GM19025 (cell line): ENCODE data around the gene NAAA.
A peak's percentile ranks its signal among the peaks of the same experiment; 100 is the strongest.
"Not testable (repeated sequence)": the region's sequence is repeated elsewhere in the genome, so short reads cannot be mapped to it uniquely, and the experiment has no call there.

Experiments used
- ATAC-seq: cut with Tn5 transposase; IDR thresholded peaks from one replicate; pipeline ENCODE4 v1.9.1; 2021; ENCODE audit warnings: mild to moderate bottlenecking, low read depth, moderate library complexity; ENCODE audit not compliant: unreplicated experiment

The NAAA gene

GRCh38 chr4:75940692-75941253 lies at the start of gene NAAA:
TSS of gene NAAA (minus strand) at chr4:75941013. CDS start at chr4:75940949, 64 bp downstream.
- ATAC-seq: peak; percentile 78

- ATAC-seq: no peak
Observed at GRCh38 chr4:75989846-75990528, 49.2 kb upstream of the NAAA start.

- ATAC-seq: no peak
Observed at GRCh38 chr4:75985116-75985515, 44.3 kb upstream of the NAAA start.

- no peak for ATAC-seq
Observed at GRCh38 chr4:75980576-75980975, 39.8 kb upstream of the NAAA start.

GRCh38 chr4:75976177-75976576 lies 35.4 kb upstream of the NAAA start:
- no peak for ATAC-seq

GRCh38 chr4:75973766-75974165 lies 33.0 kb upstream of the NAAA start:
- no peak for ATAC-seq

GRCh38 chr4:75968084-75968483 lies 27.3 kb upstream of the NAAA start:
- no peak for ATAC-seq

- no peak for ATAC-seq
Observed at GRCh38 chr4:75963558-75963957, 22.7 kb upstream of the NAAA start.

- ATAC-seq: not testable (repeated sequence)
Observed at GRCh38 chr4:75962072-75962471, 21.3 kb upstream of the NAAA start.

- ATAC-seq: not testable (repeated sequence)
Observed at GRCh38 chr4:75958546-75958945, 17.7 kb upstream of the NAAA start.

GRCh38 chr4:75954811-75955210 lies 14.0 kb upstream of the NAAA start:
- not testable (repeated sequence) for ATAC-seq

- ATAC-seq: no peak
Observed at GRCh38 chr4:75953509-75953908, 12.7 kb upstream of the NAAA start.

- no peak for ATAC-seq
Observed at GRCh38 chr4:75950213-75950815, 9.5 kb upstream of the NAAA start.

GRCh38 chr4:75948822-75949444 lies 8.1 kb upstream of the NAAA start:
- no peak for ATAC-seq

GRCh38 chr4:75939890-75940691 lies 722 bp downstream of the NAAA start:
- ATAC-seq: peak; percentile 42

GRCh38 chr4:75935628-75936027 lies 5.2 kb downstream of the NAAA start:
- ATAC-seq: no peak

GRCh38 chr4:75930152-75930551 lies 10.7 kb downstream of the NAAA start:
- ATAC-seq: no peak

GRCh38 chr4:75924916-75925315 lies 15.9 kb downstream of the NAAA start:
- not testable (repeated sequence) for ATAC-seq

GRCh38 chr4:75924309-75924827 lies 16.4 kb downstream of the NAAA start:
- no peak for ATAC-seq

GRCh38 chr4:75922588-75922987 lies 18.2 kb downstream of the NAAA start:
- ATAC-seq: no peak
